Embryonic facial prominence (tissue), 1 donor: ENCODE results near the gene MID1IP1.
A peak's percentile ranks its signal among the peaks of the same experiment; 100 is the strongest.

Experiments used
- DNase-seq: peaks from one replicate; pipeline ENCODE4 v3.0.0-alpha.2; 2016; ENCODE audit errors: extremely low spot score

Gene MID1IP1

DNA sequence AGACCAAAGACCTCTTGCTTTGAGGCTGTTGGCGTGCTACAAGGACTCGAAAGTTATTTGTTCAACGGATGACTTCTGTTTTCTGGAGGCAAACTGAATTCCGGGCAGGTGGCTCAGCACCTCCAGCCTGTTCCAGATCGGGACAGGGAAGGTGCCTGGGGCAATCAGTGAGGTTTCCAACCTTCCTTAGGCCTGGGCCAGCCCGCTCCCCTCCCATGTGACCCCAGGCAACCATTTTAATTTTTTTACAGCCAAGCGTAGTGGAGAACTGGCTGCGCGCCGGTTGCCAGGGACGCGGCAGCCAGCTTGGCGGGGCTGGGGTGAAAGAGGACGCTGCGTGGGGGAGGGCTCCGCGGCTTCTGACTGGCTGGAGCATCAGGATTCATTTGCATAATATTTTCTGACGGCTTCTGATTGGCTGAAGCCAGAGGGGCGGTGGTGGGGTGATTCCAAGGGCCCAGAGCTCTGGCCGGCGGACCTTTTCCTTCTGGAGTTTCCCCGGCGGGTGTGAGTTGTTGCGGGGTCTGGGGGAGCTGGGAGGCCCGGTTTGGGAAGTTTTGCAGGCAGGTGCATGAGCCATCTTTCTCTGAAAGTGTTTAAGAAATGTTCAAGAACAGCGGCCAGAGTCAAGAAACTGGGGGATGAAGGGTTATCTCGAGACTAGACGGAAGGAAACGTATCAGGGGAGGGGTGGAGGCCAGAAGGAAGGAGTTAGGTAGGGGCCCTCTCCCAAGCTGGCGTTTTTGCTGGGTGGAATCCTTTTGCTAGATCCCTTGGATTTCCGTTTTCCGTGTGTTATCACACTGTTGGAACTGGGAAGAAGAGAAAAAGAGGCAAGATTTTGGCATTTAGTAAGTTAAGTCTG, at the start of gene MID1IP1:
TSS of gene MID1IP1 (plus strand) at position 479 of the 865 bp plus-strand sequence. CDS start 3,488 bp downstream, outside the sequence.
- peak; percentile 76 for DNase-seq

DNA sequence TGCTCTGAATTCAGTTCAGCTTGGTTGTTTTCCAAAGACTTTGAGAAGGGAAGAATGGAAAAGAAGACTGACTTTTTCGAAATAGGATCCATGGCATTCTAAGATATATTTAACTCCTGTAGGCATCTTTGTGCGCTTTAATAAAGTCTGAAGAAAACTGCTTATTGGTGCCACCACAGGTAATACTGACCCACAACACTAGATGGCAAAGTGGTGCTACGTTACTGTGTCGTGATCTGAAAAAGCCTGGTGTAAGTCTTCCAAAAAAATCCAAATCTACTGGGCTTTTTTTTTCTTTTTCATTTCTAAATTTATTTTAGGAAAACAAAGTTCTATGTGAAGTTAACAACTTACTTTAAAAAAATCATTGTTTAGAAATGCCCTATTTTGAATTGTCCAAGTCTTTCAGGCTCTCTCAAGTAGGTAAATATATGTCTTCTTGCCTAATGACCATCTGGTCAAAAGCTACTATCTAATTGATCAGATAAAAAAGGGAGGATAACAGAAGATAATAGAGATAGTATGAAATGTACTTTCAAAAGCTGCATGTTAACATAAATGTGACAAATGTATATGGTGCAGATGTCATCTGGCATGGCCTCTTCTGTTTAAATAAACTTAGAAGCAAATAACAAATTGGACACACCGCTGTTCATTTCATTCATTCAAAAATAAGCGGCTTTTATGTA, 47.0 kb upstream of the MID1IP1 start:
- DNase-seq: peak; percentile 12

GRCh38 chrX:38754818-38755718, 46.2 kb upstream of the MID1IP1 start:
- no peak for DNase-seq

DNA sequence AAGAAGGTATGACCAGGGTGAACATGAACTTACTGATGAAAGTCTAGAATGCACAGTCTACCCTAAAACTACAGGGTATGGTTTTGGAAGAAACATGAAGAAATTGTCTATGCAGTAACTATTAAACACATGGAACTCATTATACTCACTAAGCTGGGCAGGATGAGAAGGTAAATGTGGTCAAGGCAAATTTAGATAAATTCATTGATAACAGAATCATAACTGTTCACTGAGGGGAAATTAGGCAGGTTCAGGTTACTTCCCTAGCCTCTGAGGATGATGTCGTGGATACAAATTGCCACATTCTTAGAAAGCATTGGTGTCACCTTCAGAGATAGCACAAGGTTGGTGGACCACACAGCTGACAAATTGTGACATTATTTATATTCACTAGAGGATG, 40.4 kb upstream of the MID1IP1 start:
- DNase-seq: no peak

- DNase-seq: no peak
These were observed 33.2 kb upstream of the MID1IP1 start for GRCh38 chrX:38768079-38768478.

- DNase-seq: no peak
These were observed 31.1 kb upstream of the MID1IP1 start for GRCh38 chrX:38770152-38770551.

DNA sequence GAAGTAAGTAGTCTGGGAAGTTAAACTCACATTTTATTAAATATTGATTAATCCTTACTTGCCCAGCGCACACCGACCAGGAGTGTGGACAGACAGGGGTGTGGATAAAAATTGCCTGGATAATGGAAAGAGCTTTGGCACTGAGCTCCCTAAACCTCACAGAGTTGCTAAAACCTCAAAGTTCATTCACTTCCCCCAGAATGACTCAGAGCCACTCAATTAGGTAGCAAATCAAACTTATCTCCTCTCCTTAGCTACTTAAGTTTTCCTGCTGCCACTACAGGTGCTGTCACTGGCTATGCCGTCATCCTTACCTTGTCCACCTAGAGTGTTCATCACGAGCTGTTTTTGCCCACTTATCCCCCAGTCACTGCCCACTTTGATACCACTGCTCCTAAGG, 27.0 kb upstream of the MID1IP1 start:
- DNase-seq: no peak

DNA sequence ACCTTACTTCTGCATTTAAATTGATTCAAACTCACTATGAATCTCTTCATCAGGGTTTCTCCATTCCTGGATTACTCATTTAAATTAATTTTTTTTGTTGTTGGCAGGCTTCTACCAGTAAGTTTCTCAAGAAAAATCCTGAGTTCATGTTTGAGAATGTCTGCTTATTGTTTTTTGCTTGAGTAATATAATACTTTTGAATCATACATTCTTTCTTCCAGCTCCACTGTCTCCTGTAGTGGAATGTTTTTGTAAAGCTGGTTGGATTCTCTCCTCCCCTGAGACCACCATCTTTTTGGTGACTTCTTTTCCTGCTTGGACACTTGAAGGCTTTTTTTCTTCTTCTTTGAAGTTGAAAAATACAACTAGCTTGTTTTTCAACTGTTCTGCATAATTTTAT, 4.3 kb upstream of the MID1IP1 start:
- DNase-seq: no peak

GRCh38 chrX:38798956-38799355, 2.3 kb upstream of the MID1IP1 start:
- no peak for DNase-seq

- DNase-seq: no peak
These were observed 1.2 kb upstream of the MID1IP1 start for GRCh38 chrX:38799995-38800580.

- no peak for DNase-seq
These were observed 2.0 kb downstream of the MID1IP1 start for GRCh38 chrX:38803243-38803587.

- DNase-seq: no peak
These were observed 2.6 kb downstream of the MID1IP1 start for GRCh38 chrX:38803588-38804431.

DNA sequence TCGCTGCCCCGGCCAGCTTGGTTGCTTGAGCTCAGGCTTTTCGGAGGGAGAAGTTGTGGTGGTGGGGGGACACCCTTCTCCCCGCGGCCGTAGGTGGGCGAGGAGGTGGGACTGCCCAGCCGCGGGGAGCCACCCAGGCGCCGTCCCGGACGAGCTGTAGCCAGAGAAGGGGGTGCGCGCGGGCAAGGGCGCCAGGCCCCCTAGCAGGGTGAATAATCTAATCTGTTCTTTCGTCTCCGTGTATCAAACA, 3.1 kb downstream of the MID1IP1 start:
- DNase-seq: no peak

GRCh38 chrX:38804682-38805431, 3.6 kb downstream of the MID1IP1 start:
- DNase-seq: no peak

GRCh38 chrX:38805432-38806389, 4.5 kb downstream of the MID1IP1 start:
- DNase-seq: no peak

DNA sequence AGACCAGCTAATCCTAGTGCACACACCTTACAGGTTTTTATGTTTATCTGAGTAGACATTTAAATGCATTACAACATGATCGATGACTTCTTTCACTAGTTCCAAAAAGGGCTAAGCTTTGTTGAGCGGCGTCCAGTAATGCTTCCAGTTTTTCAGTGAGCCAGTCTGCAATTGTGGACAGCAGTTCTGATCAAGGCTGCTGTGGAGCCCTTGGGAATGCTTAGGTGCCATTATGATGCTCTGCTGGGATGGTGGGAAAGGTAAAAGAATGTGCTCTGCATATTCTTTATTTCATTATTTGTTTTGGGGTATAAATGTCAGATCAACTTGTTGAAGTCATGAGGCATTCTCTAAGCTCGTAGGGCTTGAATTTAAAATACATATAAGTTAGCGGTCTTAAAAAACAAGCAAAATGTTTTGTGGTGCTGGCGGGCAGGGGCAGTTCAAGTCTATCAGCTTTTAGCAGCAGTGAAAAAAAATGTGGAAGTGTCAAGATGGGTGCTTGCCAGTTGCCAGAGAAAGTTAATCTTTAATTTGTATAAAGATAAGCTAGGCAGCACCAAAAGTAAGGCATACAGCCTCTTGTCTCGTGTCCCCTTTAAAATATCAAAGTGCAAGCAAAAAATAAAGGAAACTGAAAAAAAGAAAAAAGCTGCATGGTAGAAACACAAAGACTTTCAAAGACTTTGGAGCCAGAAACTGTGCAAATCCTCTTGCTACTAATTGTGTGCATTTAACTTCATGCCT, 5.8 kb downstream of the MID1IP1 start:
- no peak for DNase-seq

- DNase-seq: no peak
These were observed 6.6 kb downstream of the MID1IP1 start for GRCh38 chrX:38807873-38808272.

GRCh38 chrX:38811515-38812243, 10.4 kb downstream of the MID1IP1 start:
- no peak for DNase-seq
